AML-193 (cell line): ENCODE measurements around the gene MLNR.
A peak's percentile ranks its signal among the peaks of the same experiment; 100 is the strongest.

Source experiments
- DNase-seq, 2 experiments: peaks; one replicate each; lab custom pipeline; 2025; lab: John Stamatoyannopoulos, UW

MLNR gene, protein sequence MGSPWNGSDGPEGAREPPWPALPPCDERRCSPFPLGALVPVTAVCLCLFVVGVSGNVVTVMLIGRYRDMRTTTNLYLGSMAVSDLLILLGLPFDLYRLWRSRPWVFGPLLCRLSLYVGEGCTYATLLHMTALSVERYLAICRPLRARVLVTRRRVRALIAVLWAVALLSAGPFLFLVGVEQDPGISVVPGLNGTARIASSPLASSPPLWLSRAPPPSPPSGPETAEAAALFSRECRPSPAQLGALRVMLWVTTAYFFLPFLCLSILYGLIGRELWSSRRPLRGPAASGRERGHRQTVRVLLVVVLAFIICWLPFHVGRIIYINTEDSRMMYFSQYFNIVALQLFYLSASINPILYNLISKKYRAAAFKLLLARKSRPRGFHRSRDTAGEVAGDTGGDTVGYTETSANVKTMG

DNA sequence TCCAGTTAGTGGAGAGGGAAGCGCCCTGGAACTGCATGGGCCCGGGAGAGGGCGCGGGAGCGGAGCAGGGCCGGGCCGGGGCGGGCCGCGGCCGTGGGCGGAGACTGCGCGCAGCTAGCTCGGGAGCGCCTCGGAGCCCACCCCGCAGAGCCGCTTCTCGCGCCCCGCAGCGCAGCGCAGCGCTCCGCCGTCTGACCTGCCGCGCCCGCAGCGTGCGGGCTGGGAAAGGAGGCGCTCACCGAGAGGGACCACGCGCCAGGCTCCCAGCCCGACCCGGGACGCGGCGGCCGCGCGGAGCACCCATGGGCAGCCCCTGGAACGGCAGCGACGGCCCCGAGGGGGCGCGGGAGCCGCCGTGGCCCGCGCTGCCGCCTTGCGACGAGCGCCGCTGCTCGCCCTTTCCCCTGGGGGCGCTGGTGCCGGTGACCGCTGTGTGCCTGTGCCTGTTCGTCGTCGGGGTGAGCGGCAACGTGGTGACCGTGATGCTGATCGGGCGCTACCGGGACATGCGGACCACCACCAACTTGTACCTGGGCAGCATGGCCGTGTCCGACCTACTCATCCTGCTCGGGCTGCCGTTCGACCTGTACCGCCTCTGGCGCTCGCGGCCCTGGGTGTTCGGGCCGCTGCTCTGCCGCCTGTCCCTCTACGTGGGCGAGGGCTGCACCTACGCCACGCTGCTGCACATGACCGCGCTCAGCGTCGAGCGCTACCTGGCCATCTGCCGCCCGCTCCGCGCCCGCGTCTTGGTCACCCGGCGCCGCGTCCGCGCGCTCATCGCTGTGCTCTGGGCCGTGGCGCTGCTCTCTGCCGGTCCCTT, at the start of gene MLNR:
Gene MLNR, plus strand, starts transcription at position 303 of the 820 bp plus-strand sequence. Its CDS starts 0 bp downstream, at position 303.
- no peak for DNase-seq

DNA sequence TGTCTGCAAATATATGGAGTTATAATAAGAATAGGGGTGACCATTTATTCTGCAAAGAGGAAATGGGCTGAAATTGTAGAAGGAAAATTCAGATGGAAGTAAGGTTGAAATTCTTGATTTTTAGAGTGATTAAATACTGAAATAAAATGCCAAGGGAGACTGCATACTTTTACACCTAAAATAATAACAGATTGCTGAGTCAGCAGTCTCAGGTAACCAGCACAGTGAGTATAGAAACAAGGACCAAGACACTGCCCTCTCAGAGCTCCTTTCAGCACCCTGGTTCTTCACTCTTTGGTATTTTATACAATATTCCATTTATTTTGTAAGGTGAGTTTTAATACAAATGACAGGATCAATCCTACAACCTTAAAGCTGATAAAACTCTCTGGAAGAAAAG, 48.8 kb upstream of the MLNR start:
- DNase-seq, result no peak

DNA sequence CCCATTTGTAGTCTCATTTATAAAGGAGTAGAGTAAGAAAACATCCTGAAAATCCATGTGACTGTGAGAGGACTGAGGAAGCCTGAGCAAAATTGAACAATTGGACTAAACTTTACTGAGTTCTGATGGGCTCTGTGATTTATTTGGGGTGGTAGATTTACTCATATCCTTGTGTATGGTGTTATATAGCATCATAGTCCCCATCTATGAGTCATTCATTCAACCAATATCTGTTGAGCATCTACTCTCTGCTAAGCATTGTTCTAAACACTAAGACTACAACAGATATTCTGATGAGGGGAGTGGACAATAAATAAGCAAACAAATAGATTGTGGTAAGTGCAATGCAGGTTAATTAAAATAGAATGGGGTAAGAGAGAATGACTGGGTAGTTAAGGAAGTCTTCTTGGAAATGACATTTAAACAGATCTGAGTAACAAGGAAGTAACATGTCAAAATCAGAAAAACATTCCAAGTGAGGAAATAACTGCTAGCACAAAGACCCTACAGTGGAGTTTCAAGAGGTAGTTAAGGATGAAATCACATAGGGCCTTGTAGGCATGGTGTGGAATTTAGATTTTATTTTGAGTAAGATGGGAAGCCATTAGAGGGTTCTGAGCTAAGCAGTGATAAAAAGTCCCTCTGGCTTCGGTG, 36.3 kb upstream of the MLNR start:
- DNase-seq, result peak in 1 of 2 experiments; percentile 6

DNA sequence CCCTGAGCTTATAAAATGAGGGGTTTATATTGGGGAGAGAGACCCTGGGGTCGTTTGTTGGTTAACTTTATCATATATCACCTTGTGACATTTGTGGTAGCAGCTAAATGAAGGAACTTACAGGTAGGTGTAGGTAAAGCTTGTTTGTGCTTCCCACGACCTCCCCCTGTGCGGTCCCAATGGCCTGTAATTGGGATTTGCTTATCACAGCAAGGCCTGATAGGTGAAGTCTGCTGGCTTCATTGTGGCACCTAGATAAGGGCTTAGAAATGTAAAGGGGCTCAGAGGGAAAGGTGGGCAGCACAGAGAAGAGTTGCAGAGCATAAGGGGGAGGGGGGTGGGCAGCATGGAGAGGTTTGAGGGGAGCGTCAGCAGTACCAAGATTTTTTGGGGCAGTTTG, 35.5 kb upstream of the MLNR start:
- no peak for DNase-seq

DNA sequence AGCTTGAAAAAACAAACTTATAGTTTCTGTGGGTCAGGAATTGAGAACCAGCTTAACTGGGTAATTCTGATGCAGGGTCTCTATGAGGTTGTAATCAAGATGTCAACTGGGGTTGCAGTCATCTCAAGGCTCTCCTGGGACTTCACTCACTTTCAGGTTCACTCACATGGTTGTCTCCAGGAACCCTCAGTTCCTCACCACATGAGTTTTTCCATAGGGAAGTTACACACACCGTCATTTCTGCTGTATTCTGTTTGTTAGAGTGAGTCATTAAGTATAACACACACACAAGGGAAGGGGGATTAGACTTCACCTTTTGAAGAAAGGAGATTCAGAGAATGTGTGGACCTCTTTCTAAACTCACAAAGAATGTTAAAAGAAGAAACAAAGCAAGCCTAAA, 34.9 kb upstream of the MLNR start:
- DNase-seq, result no peak

DNA sequence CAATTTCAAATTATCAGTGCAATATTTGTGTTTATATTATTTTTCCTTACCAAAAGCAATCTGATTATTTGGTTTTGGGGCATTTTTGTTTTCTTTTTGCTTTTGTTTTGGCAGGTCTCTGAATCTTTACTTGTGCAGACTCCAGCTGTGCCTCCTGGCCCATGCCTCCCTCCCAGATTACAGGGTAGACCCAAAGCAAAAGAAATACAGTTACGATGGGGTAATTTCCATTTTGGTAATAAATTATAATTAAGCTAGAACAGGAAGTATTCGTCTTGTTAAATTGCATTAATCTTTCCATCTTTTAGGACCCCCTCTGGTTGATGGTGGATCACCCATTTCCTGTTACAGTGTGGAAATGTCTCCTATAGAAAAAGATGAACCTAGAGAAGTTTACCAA, 29.2 kb upstream of the MLNR start:
- DNase-seq, result no peak

DNA sequence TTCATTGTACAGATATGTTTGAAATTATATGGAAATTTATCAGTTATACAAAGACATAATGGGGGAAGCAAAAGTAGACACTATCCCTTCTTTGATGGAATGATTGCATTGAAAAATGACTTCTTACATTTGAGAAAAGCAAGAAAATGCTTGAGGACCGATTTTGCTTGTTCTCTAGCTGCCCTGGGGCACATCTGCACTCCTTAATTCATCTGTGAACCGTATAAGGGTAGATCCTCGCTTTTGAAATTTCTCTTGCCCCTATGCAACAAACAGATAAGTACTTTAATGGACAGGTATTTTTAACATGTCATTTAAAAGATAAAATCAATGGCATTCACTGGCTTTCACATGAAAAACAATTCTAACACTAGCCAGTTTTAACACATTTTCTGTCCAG, 13.5 kb upstream of the MLNR start:
- DNase-seq, result no peak

DNA sequence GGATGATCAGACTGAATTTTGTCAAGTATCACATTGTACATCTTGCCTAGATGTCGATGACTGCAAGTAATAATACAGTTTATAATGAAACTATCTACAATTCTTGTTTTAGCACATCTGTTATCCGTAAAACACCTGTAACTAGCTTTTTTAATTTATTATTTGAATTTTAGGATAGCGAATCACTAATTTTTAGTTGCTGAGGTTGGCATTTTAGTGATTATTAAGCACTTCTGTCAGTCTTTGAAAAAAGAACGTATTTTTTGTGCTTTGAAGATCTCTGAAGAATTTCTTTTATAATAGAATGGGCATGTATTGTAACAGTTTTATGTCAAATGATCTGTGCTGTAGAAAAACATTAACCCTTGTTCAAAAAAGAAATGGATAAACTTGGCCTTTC, 11.5 kb upstream of the MLNR start:
- DNase-seq, result no peak

DNA sequence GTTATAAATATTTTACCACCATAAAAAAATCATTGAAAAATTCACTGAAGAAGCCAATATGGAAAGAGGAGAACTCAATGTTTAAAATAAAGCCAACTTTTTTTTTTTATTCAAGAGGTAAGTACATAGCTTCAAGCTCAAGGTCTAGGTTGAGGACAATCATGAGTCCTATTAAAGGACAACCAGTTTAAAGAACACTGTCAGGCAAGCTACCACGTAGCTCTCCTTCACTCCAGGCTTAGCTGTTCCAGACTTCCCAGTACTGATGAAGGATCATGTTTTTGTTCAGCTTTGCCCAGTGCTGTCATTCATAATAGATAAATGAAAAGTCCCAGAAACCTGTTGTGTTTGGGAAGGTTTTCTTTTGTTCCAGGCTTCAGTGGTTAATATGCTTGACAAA, 10.0 kb upstream of the MLNR start:
- no peak for DNase-seq

DNA sequence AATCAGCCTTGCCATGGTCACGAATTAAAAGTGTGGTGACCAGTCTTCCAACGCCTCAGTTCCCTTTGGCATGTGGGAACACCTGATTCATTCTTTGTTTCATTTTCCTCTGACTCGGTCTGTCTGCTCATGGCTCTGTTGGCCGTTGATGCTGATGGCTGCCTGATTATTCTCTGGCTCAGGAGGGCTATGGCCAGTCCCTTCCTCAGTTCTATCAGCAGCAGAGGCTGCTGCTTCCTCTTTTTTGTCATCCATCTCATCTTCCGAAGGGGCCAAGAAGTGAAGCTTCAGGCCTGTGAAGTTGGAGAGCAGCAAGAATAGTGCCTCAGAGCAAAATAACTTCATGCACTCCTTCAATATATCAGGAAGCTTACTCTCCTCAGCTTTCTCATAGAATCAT, 9.5 kb upstream of the MLNR start:
- DNase-seq, result no peak

DNA sequence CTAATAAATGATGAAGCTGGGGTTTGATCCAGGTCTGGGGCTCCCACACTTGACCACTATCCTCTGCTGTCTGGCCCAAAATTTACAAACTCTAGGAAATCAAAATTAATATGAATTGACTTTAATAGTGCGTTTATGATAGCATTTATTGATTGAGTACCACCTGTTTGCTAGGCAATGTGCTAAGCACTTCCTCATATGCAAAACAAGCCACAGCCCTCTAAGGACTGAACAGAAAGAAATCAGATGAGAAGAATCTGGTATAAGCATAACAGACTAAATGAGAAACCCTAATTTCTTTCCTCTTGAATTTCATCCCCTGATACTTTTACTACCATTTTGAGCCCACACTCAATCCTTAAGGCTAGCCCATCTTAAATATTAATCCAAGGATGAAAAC, 6.6 kb upstream of the MLNR start:
- DNase-seq, result no peak

DNA sequence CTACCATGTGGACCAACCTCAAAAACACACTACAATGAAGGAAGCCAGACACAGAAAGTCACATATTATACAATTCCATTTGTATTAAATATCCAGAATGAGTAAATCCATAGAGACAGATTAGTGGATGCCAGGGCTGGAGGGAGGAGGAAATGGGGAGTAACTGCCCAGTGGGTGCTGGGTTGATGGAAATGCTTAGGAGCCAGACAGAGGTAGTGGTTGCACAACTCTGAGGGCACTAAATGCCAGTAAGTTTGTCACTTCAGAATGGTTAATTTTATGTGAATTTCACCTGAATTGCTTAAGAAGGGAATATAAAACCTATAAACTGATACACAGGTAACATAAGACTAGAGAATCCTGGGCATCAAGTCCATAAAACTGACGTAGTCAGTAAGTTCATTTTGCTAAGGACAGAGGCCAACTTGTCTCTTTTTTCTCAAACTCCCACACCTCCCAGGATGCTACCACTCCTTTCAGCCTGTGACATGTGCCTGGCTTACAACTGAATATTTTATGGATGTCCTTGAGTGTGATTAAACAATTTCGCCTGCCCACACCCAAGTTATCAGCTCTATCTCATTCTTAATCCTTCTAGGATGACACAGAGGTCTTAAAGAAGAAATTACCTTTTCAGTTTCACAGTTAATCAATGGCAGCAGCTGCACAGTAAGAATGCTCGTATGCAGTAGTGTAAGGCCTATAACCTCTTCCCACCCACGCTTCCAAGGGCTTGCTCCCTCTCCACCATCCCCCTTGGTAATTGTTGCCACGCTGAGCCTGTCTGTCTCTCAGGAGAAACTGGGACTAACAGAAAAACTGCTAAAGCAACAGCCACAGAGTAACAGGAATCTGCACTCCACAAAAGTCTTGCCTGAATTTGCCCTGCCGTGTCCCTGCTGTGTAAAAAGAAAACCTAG, 5.9 kb upstream of the MLNR start:
- peak; percentile 35 for DNase-seq

DNA sequence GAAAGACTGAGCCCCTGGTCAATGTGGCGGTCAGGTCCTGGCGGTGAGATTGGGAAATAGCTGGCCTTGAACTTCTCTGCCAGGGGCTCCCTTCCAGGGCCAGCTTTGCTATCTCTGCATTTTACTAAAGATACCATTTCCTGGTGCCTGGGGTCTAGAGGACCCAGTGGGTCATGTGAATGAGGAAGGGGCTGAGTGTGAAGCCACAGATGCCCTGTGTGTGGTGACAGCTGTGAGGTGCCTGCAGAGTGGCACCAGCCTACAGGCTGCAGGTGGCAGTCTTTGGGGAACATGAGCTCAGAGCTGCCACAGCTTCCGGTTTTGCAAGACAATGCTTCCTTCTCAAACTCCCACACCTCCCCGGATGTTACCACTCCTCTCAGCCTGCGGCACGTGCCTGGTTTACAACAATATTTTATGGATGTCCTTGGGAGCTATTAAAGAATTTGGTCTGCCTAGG, 5.2 kb upstream of the MLNR start:
- DNase-seq, result peak; percentile 99

DNA sequence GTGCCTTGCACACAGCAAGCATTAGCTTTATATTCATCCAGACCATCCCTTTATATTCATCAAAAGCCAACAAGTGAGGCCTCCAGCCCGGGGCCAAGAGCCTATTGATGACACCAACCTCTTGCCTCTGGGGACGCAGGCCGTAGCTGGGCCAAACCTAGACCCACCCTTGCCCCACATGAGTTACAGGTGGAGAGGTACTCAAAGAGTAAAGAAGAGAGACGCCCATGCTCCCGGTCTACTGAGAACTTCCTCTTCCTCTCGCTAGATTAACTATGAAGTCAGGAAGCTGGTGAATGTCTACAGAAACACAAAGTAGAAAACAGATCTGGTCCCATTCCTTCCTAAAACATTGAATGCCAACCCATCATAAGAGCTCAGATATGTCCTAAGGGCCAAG, 3.8 kb upstream of the MLNR start:
- peak in 1 of 2 experiments; percentile 16 for DNase-seq

DNA sequence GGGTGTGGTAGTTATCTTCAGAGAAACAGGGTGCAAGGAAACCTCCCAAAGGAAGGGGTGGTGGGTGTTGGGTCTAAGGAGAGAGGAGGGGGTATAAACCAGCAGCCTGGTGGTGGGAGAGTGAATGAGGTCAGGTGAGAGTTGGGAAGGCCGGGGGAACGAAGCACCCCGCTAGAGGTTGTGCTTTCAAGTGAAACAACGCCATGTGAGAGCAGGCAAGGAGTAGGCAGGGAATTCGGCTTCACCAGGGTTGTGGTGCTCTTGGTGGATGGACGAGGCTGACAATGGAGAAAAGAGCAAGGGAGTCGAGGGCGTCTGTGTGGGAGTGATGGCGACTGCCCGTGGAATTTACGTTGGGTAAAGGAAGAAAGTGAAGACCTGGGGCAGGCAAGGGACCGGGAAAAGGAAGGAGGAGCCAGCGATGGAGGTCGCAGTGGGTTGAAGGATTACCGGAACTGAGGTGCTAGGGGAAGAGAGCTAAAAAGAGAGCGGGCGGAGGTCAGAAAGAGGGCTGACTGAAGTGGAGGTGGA, 2.1 kb upstream of the MLNR start:
- no peak for DNase-seq

DNA sequence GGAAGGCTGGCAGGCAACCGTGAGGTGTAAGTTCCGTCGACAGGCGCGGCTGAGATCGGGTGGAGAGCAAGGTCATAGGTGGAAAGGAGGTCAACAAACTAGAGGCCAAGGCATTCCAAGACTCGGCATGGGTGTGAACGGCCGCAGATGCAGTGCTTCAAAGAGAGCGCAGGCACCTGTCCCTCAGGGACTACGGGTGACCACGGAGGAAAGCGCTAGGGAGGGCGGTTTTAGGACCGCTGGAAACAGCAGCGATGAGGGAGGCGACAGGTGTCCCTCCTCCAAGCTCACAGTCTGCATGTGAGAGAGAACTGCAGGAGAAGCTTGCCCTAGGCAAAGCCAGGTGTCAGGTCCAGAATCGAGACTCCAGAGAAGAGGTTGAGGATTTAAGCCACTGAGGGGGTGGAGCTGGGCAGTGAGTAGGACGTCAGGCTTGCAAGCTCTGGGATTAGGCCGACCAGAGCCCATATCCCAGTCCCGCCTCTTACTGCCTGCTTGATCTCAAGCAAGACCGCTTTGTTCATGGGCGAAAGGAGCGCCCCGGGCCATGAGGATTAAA, 1.6 kb upstream of the MLNR start:
- DNase-seq, result no peak

DNA sequence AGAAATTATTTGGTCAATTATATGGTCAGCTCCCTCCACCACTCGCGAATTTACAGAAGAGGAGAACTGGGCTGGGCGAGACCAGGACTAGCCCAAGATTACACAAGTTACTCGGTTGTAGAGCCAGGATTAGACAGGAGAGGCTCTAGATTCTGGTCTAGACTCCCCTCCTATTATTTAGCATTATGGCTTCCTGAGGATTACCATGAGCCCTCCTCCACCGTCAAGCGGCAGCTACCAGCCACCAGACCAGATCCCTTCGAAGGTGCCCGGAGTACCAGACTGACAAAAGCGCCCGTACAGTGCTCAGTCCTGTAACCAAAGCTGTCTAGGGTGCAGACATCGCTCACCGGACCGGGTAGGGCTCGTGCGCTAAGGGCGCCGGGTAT, 497 bp upstream of the MLNR start:
- DNase-seq, result no peak

DNA sequence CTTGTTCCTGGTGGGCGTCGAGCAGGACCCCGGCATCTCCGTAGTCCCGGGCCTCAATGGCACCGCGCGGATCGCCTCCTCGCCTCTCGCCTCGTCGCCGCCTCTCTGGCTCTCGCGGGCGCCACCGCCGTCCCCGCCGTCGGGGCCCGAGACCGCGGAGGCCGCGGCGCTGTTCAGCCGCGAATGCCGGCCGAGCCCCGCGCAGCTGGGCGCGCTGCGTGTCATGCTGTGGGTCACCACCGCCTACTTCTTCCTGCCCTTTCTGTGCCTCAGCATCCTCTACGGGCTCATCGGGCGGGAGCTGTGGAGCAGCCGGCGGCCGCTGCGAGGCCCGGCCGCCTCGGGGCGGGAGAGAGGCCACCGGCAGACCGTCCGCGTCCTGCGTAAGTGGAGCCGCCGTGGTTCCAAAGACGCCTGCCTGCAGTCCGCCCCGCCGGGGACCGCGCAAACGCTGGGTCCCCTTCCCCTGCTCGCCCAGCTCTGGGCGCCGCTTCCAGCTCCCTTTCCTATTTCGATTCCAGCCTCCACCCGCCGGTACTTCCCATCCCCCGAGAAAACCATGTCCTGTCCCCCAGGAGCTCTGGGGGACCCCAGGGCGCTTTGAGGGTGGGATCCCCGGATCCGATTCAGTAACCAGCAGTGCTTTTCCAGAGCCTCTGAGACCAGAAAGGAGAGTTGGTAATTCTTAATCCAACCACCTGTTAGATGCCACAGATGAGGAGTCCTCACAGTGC, 885 bp downstream of the MLNR start:
- no peak for DNase-seq

DNA sequence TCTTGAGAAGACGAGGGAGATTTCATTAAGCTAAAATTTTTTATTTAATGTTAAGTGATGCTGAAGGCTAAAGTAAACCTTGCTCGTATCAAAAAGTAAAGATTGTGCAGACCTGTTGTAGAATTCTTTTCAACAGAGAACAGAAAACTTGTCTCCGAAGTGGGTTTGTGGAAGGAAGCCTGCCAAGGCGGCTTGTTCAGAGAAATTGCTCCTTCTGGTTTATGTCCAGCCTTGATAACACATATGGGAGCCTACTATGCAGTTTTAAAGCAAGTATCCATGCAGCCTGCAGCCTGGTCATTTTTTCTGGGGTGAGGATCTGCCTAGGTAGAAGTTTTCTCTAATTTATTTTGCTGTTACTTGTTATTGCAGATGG, 1.4 kb downstream of the MLNR start:
- no peak for DNase-seq
